Activated CD4-positive, alpha-beta T cell treated with anti-CD3 and anti-CD28 coated beads for 4 hours (primary cell): ENCODE data around the gene WDR76.
A peak's percentile ranks its signal among the peaks of the same experiment; 100 is the strongest.

Experiments used
- DNase-seq, 2 donors: peaks; one replicate each; pipeline ENCODE4 v3.0.0-alpha.2; 2020

The WDR76 gene

GRCh38 chr15:43879386-43880355 is 52.9 kb downstream of the WDR76 start:
- DNase-seq, result no peak

- no peak for DNase-seq
Observed at GRCh38 chr15:43880406-43881194, 53.8 kb downstream of the WDR76 start.

- DNase-seq, result no peak
Observed at GRCh38 chr15:43881245-43881644, 54.4 kb downstream of the WDR76 start.

GRCh38 chr15:43881944-43882343 is 55.1 kb downstream of the WDR76 start:
- DNase-seq, result no peak

- no peak for DNase-seq
Observed at GRCh38 chr15:43883571-43883970, 56.8 kb downstream of the WDR76 start.

- no peak for DNase-seq
Observed at GRCh38 chr15:43886558-43886957, 59.8 kb downstream of the WDR76 start.

GRCh38 chr15:43887901-43888300 is 61.1 kb downstream of the WDR76 start:
- DNase-seq, result no peak

- DNase-seq, result no peak
Observed at GRCh38 chr15:43889042-43889441, 62.2 kb downstream of the WDR76 start.

- DNase-seq, result no peak
Observed at GRCh38 chr15:43893956-43894355, 67.2 kb downstream of the WDR76 start.

- DNase-seq, result no peak
Observed at GRCh38 chr15:43895586-43895985, 68.8 kb downstream of the WDR76 start.

- no peak for DNase-seq
Observed at GRCh38 chr15:43896543-43896942, 69.7 kb downstream of the WDR76 start.

- no peak for DNase-seq
Observed at GRCh38 chr15:43898891-43899290, 72.1 kb downstream of the WDR76 start.

GRCh38 chr15:43899928-43900327 is 73.1 kb downstream of the WDR76 start:
- no peak for DNase-seq

- DNase-seq, result no peak
Observed at GRCh38 chr15:43900996-43901395, 74.2 kb downstream of the WDR76 start.

GRCh38 chr15:43901495-43901894 is 74.7 kb downstream of the WDR76 start:
- no peak for DNase-seq

- peak; percentile 37 to 54 for DNase-seq
Observed at GRCh38 chr15:43903864-43904290, 77.1 kb downstream of the WDR76 start.

- DNase-seq, result no peak
Observed at GRCh38 chr15:43905755-43906154, 79.0 kb downstream of the WDR76 start.

GRCh38 chr15:43908516-43909050 is 81.8 kb downstream of the WDR76 start:
- no peak for DNase-seq

- DNase-seq, result no peak
Observed at GRCh38 chr15:43911235-43911781, 84.5 kb downstream of the WDR76 start.

- DNase-seq, result no peak
Observed at GRCh38 chr15:43912208-43912607, 85.4 kb downstream of the WDR76 start.

- DNase-seq, result no peak
Observed at GRCh38 chr15:43913026-43913780, 86.4 kb downstream of the WDR76 start.

- DNase-seq, result no peak
Observed at GRCh38 chr15:43913941-43914340, 87.1 kb downstream of the WDR76 start.
